SU-DHL-6 (cell line): ENCODE measurements around the gene ARNT2.
"Not testable (repeated sequence)": the region's sequence is repeated elsewhere in the genome, so short reads cannot be mapped to it uniquely, and the experiment has no call there.

Experiments
- H2AFZ ChIP-seq: fragments of 200-600 bp; sonication (generic); 2 replicates; pipeline ENCODE4 v1.6.1; 2014; ENCODE audit warnings: low read depth, mild to moderate bottlenecking, moderate library complexity, mixed read lengths, antibody characterized with exemption, low read length; ENCODE audit not compliant: severe bottlenecking
- H3F3A ChIP-seq: fragments of 200-600 bp; shearing (Covaris generic); 2 replicates; pipeline ENCODE4 v1.6.0; 2016; ENCODE audit warnings: antibody characterized with exemption, mild to moderate bottlenecking; ENCODE audit not compliant: insufficient read depth
- H3K27ac ChIP-seq: fragments of 200-600 bp; sonication (generic); 2 replicates; pipeline ENCODE4 v1.5.1; 2016; ENCODE audit warnings: low read depth, mild to moderate bottlenecking, low read length, moderate library complexity, mixed read lengths
- H3K27me3 ChIP-seq: fragments of 200-600 bp; sonication (generic), shearing (Covaris generic); 2 replicates; pipeline ENCODE4 v1.6.0; 2014; ENCODE audit warnings: mild to moderate bottlenecking, low read length
- H3K36me3 ChIP-seq: fragments of 200-600 bp; sonication (generic); 2 replicates; pipeline ENCODE4 v1.6.1; 2014; ENCODE audit warnings: mild to moderate bottlenecking, low read length, mixed read lengths
- H3K4me2 ChIP-seq: fragments of 300-600, 200-600 bp; shearing (Covaris generic), sonication (generic); 2 replicates; pipeline ENCODE4 v1.6.0; 2014; ENCODE audit warnings: low read length, low read depth, mild to moderate bottlenecking; ENCODE audit not compliant: poor library complexity, severe bottlenecking
- H3K4me3 ChIP-seq: fragments of 200-600 bp; sonication (generic); 2 replicates; pipeline ENCODE4 v1.5.1; 2014; ENCODE audit warnings: antibody characterized with exemption, low read length, mild to moderate bottlenecking, mixed read lengths; ENCODE audit not compliant: insufficient read depth, poor library complexity, severe bottlenecking
- H3K79me2 ChIP-seq: fragments of 200-600 bp; sonication (generic); 2 replicates; pipeline ENCODE4 v1.6.1; 2014; ENCODE audit warnings: mild to moderate bottlenecking, low read length, moderate library complexity; ENCODE audit not compliant: insufficient read depth
- H3K9ac ChIP-seq: fragments of 200-600 bp; sonication (generic); 2 replicates; pipeline ENCODE4 v1.7.0; 2014; ENCODE audit warnings: mild to moderate bottlenecking, low read length
- H3K9me2 ChIP-seq: fragments of 200-600 bp; sonication (generic); replicated peaks from 2 replicates; pipeline ENCODE4 v1.6.1; 2014; ENCODE audit warnings: low read length; ENCODE audit not compliant: insufficient read depth
- H3K9me3 ChIP-seq: fragments of 200-600 bp; sonication (generic); 2 replicates; pipeline ENCODE4 v1.6.1; 2014; ENCODE audit warnings: low read length, mixed read lengths; ENCODE audit not compliant: insufficient read depth
- H4K20me1 ChIP-seq: fragments of 200-600 bp; sonication (generic); 2 replicates; pipeline ENCODE4 v1.6.1; 2014; ENCODE audit warnings: low read depth, mild to moderate bottlenecking, antibody characterized with exemption, low read length, moderate library complexity, mixed read lengths
- CTCF ChIP-seq: fragments of 200-600 bp; sonication (generic); IDR thresholded peaks from one replicate; pipeline ENCODE4 v1.5.1; 2017; ENCODE audit warnings: antibody characterized with exemption, mild to moderate bottlenecking, low read length, moderate library complexity; ENCODE audit not compliant: insufficient read depth, poor library complexity, severe bottlenecking
- EZH2phosphoT487 ChIP-seq: fragments of 200-600 bp; sonication (generic), shearing (Covaris generic); conservative IDR thresholded peaks from 2 replicates; pipeline ENCODE4 v1.6.1; 2018; ENCODE audit warnings: mild to moderate bottlenecking, antibody characterized with exemption, low read length, moderate library complexity, mixed read lengths

The ARNT2 gene

GRCh38 chr15:80645494-80646065 is 241.4 kb downstream of the ARNT2 start:
- Histone ChIP-seq H3K4me3 (no peak overlapping the region), H3K27ac (no peak overlapping the region), H2AFZ (no peak overlapping the region), H4K20me1 (no peaks in the 10 kb centered on the region), H3K9ac (no peak overlapping the region), H3K4me2 (no peak overlapping the region), H3K36me3 (no peaks in the 10 kb centered on the region), H3K79me2 (no peaks in the 10 kb centered on the region), H3F3A (no peaks in the 10 kb centered on the region), H3K9me3 (no peaks in the 10 kb centered on the region; the same call in 1 of the 2 replicates), H3K9me2 (no peaks in the 10 kb centered on the region), H3K27me3 (0 out of 2 replicates have a peak, but pooled peaks cover 3% of the 10 kb centered on the region)
- TF ChIP-seq EZH2phosphoT487 = no peak
- no peak for TF ChIP-seq CTCF

GRCh38 chr15:80647424-80647823 is 243.2 kb downstream of the ARNT2 start:
- H3K27me3 ChIP-seq, H3K9me2 ChIP-seq, H3K4me3 ChIP-seq, H3K36me3 ChIP-seq, H3K79me2 ChIP-seq, H3K9ac ChIP-seq, H2AFZ ChIP-seq, H4K20me1 ChIP-seq, H3K27ac ChIP-seq, H3K9me3 ChIP-seq, H3K4me2 ChIP-seq, H3F3A ChIP-seq: not testable (repeated sequence)
